Panc1 (cell line): ENCODE data around the gene ZNFX1.
A peak's percentile ranks its signal among the peaks of the same experiment; 100 is the strongest.

ENCODE experiments used
- POLR2AphosphoS5 ChIP-seq: IDR thresholded peaks from 2 replicates; pipeline ENCODE4 v1.6.1; 2012; ENCODE audit warnings: mild to moderate bottlenecking, low read depth, low read length, moderate library complexity
- REST ChIP-seq, 2 experiments: IDR thresholded peaks; 2 replicates each; pipeline ENCODE4 v1.6.1; 2011 to 2012; ENCODE audit warnings: low read depth in 2 of 2, control low read depth in 1 of 2, low read length in 1 of 2, mild to moderate bottlenecking in 1 of 2, moderate library complexity in 1 of 2; ENCODE audit not compliant: insufficient read depth in 1 of 2

GRCh38 chr20:49282584-49283171 lies 4.8 kb upstream of the ZNFX1 start:
- no peak for TF ChIP-seq REST (IDR thresholded peaks at IDR 0.05; ENCODE audit: insufficient read depth in 1 of 2, low read depth in 2 of 2, low read length in 1 of 2)
- 0 out of 2 replicates have a peak, but pooled peaks have one; percentile 18 for TF ChIP-seq POLR2AphosphoS5
